H1 (cell line): Measurements from ENCODE around the gene ULK2. TPM values are rescaled to one million over a fixed set of nuclear protein-coding genes. Genes with fewer than 3 reads are reported as not detected.

ENCODE experiments used
- CEBPB ChIP-seq: IDR thresholded peaks from 2 replicates; pipeline ENCODE4 v1.6.1; 2012; ENCODE audit warnings: low read depth, low read length
- JUND ChIP-seq: IDR thresholded peaks from 2 replicates; pipeline ENCODE4 v1.6.1; 2011; ENCODE audit warnings: mild to moderate bottlenecking, improper control_type of control experiment, low read length
- POU5F1 ChIP-seq: IDR thresholded peaks from 2 replicates; pipeline ENCODE4 v1.6.1; 2011; ENCODE audit warnings: low read depth, mild to moderate bottlenecking, low read length, moderate library complexity
- SP1 ChIP-seq: IDR thresholded peaks from 2 replicates; pipeline ENCODE4 v1.6.1; 2011; ENCODE audit warnings: low read depth, low read length
- SP4 ChIP-seq: IDR thresholded peaks from 2 replicates; pipeline ENCODE4 v1.6.1; 2012; ENCODE audit warnings: low read length, inconsistent platforms
- SUZ12 ChIP-seq: fragments of 200-600 bp; sonication (generic); IDR thresholded peaks from 2 replicates; pipeline ENCODE4 v1.6.1; 2012; ENCODE audit warnings: mild to moderate bottlenecking, inconsistent platforms, low read length, moderate library complexity, mixed read lengths
- polyA plus RNA-seq, 7 experiments: library from polyadenylated mRNA; depleted of rRNA in 3 of 7; stranded (reverse) in 5 of 7; unstranded in 2 of 7; fragments of >200 nt in 5 of 7; fragments of 200-250 nt in 2 of 7; gene quantifications; 1 replicate in 5 of 7; 2 replicates in 1 of 7; 4 replicates in 1 of 7; pipeline versions ENCODE4 v1.2.1 to v1.2.3, GENCODE V29; 2011 to 2013; ENCODE audit warnings: missing spikeins in 2 of 7, mixed read lengths in 2 of 7
- total RNA-seq: library from RNA; stranded (reverse); fragmentation: NEBNext Ultra II Directional; extraction: Animal tissue kit (Norgen Biotek cat#: 25700); gene quantifications from 2 replicates; pipeline ENCODE4 v1.2.1, GENCODE V29; 2021
- TF ChIP-seq, protein P1 (sequence below), 3 experiments: IDR thresholded peaks; 1 replicate in 2 of 3; 2 replicates in 1 of 3; pipeline versions ENCODE4 v1.5.1 to v1.6.1; 2011; ENCODE audit warnings: low read length in 3 of 3, mild to moderate bottlenecking in 3 of 3, inconsistent platforms in 2 of 3, low read depth in 1 of 3, moderate library complexity in 1 of 3; ENCODE audit not compliant: insufficient read depth in 1 of 3; ENCODE audit errors: control extremely low read depth in 1 of 3
- TF ChIP-seq, protein P2 (sequence below): IDR thresholded peaks from 2 replicates; pipeline ENCODE4 v1.6.1; 2012; ENCODE audit warnings: inconsistent platforms

Gene ULK2
- total and polyA plus RNA-seq, 2 of the 8 experiments (the other 6 are each of a cell fraction or from before 2014, with no cell fraction given), result 5.3 to 9.8 TPM

DNA sequence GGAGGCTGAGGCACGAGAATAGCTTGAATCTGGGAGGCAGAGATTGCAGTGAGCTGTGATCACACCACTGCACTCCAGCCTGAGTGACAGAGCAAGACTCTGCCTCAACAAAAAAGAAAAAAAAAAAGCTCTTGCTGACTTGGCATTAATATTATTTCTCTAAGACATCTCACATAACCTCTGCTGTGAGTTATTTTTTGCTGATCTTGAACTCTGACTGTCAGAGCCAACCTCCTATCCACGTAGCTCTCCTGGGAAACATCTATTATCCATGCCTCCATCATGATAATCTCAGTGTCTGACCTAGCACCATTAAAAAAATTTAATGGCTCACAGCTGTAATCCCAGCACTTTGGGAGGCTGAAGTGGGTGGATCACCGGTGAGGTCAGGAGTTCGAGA is 12.7 kb upstream of the ULK2 start (continued):
- TF ChIP-seq, protein P1, sequence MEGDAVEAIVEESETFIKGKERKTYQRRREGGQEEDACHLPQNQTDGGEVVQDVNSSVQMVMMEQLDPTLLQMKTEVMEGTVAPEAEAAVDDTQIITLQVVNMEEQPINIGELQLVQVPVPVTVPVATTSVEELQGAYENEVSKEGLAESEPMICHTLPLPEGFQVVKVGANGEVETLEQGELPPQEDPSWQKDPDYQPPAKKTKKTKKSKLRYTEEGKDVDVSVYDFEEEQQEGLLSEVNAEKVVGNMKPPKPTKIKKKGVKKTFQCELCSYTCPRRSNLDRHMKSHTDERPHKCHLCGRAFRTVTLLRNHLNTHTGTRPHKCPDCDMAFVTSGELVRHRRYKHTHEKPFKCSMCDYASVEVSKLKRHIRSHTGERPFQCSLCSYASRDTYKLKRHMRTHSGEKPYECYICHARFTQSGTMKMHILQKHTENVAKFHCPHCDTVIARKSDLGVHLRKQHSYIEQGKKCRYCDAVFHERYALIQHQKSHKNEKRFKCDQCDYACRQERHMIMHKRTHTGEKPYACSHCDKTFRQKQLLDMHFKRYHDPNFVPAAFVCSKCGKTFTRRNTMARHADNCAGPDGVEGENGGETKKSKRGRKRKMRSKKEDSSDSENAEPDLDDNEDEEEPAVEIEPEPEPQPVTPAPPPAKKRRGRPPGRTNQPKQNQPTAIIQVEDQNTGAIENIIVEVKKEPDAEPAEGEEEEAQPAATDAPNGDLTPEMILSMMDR (IDR thresholded peaks at IDR 0.05; ENCODE audit: control extremely low read depth in 1 of 3, insufficient read depth in 1 of 3, low read depth in 1 of 3, low read length in 3 of 3), result no peak
- TF ChIP-seq POU5F1 (no peak), CEBPB (no peak), SP1 (no peak), JUND (no peak), SUZ12 (no peak), SP4 (no peak)
- TF ChIP-seq, protein P2, sequence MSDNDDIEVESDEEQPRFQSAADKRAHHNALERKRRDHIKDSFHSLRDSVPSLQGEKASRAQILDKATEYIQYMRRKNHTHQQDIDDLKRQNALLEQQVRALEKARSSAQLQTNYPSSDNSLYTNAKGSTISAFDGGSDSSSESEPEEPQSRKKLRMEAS, result no peak
